HG03439 (cell line): ENCODE results near the gene EMC7.
"Not testable (repeated sequence)": the region's sequence is repeated elsewhere in the genome, so short reads cannot be mapped to it uniquely, and the experiment has no call there.

Source experiments
- ATAC-seq: cut with Tn5 transposase; IDR thresholded peaks from one replicate; pipeline ENCODE4 v1.9.1; 2021; ENCODE audit warnings: mild to moderate bottlenecking, moderate library complexity; ENCODE audit not compliant: unreplicated experiment

Gene EMC7

GRCh38 chr15:34099914-34100313 lies 1.7 kb downstream of the EMC7 start:
- no peak for ATAC-seq

DNA sequence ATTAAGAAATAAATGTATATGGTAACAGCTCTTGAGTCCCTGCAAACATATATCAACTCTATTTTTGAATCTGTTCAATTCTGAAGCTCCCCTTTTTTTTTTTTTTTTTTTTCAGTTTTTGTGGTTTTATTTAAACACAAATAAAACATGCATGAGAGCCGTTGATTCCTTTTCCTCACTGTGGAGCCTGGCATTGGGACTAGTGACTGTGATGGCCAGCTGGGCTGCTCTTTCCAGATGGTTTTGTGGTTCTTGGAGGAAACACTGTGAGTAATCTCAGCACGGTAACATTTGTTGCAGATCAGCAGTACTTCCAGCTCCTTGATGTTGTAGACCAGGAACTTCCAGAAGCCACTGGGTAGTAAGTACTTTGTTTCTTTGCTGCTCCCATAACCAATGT lies 15.9 kb downstream of the EMC7 start:
- ATAC-seq = no peak

GRCh38 chr15:34084086-34084485 lies 17.6 kb downstream of the EMC7 start:
- ATAC-seq = no peak

DNA sequence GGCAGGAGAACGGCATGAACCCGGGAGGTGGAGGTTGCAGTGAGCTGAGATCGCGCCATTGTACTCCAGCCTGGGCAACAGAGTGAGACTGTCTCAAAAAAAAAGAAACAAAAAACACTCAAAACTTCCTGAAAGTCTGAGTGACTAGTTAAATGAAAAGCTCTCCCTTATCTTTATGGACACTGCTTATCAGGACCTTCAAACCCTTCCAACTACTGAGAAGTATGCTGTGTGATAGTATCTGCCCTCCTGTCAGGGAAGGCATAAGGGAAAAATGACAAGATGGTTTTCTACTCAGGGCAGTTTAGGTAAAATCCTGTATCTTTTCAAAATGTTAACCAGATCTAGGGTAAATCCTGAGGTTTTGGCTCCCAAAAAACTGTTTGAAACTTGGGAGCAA lies 21.8 kb downstream of the EMC7 start:
- no peak for ATAC-seq

GRCh38 chr15:34078900-34079299 lies 22.8 kb downstream of the EMC7 start:
- no peak for ATAC-seq

DNA sequence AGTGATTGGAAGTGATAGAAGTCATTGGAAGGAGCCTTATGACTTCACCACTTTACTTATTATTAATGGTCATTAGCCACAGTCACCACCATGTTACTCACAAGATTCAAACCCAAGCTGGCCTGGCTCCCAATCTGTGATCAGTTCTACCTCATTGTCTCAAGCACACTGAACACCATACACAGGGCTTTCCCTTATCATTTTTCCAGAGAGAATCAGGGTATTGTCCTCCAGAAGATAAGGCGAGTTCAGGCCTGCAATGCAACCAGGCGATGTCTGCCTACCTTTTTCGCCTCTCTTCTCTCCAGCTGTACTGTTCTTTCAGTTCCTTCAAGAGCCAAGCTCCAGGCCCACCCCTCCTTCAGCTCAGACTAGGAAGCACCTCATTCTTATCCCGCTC lies 24.9 kb downstream of the EMC7 start:
- ATAC-seq = no peak

- no peak for ATAC-seq
Observed at GRCh38 chr15:34070003-34070402, 31.7 kb downstream of the EMC7 start.

DNA sequence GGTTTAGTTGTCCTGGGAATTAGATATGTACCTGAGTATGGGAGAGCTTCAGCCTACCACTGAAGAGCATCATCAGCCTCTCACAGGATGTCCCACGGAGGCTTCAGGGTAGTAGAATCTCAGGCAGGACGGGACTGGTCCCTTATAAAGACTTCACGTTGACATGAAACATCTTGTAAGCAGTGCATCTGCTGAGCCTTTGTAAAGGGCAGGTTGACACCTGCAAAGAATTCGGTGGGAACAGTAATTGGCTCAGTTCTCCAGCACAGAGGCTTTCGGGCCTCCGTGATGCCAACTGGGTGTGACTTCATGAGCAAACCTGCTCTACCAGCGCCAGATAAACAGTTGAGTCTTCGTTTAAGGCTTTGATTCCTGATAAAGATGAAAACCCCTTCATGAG lies 35.7 kb downstream of the EMC7 start:
- ATAC-seq = no peak

DNA sequence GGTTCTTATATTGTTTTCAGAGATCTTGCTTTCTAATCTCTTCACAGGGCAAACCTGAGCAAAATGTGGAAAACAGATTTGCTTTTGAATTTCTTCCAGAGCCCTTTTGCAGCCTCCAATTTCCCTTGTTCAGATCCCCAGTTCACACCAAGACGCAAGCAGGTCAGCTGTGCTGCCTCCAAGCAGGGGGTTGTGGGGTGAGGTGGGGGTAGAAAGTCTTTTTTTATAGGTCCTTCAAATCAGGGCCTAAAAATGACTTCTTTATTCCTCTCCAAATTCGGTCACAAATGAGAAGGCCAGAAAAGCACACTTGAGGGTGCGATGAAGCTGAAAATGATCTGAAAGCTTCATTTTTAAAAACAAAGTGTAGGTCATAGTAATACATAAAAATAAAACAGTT lies 36.4 kb downstream of the EMC7 start:
- ATAC-seq = no peak

GRCh38 chr15:34064438-34064837 lies 37.2 kb downstream of the EMC7 start:
- no peak for ATAC-seq

DNA sequence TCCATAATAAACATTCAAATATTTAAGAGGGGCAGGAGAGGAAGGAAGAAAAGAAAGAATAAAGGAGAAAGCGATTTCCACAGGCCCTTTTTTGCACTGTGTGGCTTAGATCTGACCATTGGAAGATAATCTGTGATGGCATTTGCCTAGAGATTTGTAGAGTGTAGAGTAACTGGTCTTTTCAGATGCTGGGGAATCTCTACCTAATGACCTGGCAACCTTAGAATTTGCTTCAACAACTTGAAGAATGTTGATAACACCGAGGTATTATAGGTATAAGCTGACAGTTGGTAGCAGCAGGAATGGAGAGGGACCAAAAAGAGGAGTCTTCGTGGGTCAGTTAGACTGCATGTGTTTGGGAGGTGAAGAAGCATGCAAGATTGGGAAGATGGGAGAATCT lies 41.7 kb downstream of the EMC7 start:
- no peak for ATAC-seq

DNA sequence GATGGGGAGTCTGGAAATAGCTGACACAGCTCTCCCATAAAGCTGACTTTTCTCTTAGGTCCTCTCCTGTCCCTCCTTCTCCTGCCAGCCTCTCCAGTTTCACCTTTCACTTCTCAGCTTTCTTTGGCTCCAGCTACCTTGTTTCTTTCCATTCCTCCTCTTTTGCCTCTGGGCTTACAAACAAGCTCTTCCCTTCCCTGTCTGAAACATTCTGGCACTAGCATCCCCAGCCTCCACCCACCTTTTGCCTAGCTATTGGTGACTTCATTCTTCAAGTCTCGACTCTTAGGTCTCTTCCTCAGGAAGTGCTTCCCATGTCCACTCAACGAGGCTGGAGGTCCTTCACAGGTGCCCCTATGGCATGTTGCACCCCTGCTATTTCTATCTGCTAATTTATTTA lies 42.2 kb downstream of the EMC7 start:
- no peak for ATAC-seq

GRCh38 chr15:34056911-34057310 lies 44.8 kb downstream of the EMC7 start:
- ATAC-seq = no peak

DNA sequence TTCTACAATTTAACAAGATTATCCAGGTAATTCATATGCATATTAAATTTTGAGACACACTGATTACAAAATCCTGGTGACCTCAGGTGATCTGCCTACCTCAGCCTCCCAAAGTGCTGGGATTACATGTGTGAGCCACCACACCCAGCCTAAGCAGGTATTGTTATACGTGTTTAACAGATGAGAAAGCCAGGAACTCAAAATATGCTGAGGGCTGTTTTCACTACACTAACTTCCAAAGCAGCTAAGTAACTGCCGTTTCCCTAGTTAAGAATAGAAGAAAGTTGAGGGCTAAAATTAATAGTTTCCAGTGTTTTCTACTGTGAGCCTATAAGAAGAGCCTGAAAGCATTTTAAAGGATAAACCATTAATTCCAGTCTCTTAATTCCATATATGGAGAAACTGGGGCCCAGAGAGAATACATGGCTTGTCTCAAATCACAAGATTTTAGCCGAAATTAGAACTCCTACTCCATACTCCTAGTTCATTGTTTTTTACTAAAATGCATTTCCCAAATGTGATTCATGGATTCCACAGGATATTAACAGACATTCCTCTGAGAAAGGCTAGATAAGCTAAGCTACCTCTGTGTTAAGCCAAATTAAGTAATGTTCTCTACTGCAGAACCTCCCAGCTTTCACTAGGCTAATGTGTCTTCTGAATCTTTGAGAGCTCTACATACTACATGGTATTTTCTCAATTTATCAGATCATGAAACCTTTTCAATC lies 45.6 kb downstream of the EMC7 start:
- ATAC-seq = no peak

DNA sequence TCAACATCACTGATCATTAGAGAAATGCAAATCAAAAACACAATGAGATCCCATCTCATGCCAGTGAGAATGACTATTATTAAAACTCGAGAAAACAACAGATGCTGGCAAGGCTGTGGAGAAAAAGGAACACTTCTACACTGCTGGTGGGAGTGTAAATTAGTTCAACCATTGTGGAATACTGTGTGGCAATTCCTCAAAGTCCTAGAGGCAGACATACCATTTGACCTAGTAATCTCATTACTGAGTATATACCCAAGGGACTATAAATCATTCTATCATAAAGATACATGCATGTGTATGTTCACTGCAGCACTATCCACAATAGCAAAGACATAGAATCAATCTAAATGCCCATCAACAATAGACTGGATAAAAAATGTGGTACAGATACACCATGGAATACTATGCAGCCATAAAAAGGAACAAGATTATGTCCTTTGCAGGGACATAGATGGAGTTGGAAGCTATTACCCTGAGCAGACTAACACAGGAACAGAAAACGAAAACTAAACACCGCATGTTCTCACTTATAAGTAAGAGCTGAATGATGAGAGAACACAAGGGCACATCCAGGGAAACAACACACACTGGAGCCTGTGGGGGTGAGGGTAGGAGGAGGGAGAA lies 47.5 kb downstream of the EMC7 start:
- ATAC-seq = no peak

DNA sequence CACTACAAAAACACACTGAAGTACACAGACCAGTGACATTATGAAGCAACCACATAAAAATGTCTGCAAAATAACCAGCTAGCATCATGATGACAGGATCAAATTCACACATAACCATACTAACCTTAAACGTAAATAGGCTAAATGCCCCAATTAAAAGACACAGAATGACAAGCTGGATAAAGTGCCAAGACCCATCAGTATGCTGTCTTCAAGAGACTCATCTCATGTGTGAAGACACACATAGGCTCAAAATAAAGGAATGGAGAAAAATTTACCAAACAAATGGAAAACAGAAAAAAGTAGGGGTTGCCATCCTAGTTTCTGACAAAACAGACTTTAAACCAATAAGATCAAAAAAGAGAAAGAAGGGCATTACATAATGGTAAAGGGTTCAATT lies 51.3 kb downstream of the EMC7 start:
- not testable (repeated sequence) for ATAC-seq

DNA sequence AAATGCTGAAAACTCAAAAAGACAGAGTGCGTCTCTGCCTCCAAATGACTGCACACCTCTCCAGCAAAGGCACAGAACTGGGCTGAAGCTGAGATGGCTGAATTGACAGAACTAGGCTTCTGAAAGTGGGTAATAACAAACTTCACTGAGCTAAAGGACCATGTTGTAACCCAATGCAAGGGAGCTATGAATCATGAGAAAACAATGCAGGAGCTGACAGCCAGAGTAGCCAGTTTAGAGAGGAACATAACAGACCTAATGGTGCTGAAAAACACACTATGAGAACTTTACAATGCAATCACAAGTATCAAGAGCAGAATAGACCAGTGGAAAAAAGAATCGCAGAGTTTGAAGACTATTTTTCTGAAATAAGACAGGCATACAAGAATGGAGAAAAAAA lies 52.5 kb downstream of the EMC7 start:
- ATAC-seq = no peak

DNA sequence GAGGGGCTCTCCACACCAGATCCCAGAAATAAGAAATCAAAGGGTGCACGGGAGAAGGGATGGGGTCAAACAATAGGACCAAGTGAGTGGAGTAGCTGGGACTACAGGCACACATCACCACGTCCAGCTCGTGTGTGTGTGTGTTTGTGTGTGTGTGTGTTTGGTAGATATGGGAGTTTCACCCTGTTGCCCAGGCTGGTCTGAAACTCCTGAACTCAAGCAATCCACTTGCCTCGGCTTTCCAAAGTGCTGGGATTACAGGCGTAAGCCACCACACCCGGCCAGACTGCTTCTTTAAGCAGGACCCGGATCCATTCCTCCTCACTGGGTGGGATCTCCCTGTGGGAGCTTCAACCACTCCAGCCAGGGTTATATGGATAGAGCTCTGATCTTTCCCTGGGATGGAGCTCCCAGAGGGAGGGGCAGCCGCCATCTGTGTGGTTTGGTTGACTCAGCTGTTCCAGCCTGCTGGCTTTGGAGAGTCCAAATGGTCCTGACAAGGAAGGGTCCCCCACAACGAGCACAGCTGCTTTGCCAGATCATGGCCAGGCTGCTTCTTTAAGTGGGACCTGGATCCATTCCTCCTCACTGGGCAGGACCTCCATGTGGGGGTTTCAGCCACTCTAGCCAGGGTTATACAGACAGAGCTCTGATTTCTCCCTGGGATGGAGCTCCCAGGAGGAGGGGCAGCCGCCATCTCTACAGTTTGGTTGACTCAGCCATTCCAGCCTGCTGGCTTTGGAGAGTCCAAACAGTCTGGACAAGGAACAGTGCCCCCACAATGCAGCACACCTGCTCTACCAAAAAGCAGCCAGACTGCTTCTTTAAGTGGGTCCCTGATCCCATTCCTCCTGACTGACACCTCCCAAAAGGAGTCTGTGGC lies 53.5 kb downstream of the EMC7 start:
- no peak for ATAC-seq

- ATAC-seq = no peak
Observed at GRCh38 chr15:34046471-34047145, 55.1 kb downstream of the EMC7 start.

DNA sequence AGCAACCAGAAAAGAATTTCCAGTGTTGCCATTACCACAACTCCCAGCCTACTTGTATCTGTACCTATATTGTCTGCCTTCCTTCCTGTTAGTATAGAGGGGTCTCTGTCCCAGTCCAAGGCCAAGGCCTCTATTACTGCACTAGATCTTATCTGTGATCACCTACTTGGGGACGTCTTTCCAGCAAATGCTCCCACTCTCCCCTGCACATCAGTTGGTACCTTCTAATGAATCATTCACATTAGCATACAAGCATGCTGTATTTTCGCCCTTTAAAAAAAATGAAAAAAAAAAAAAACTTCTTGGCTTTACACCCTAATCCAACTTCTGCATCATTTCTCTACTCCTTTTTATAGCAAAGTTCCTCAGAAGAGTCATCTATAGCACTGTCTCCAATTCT lies 57.8 kb downstream of the EMC7 start:
- ATAC-seq = no peak

DNA sequence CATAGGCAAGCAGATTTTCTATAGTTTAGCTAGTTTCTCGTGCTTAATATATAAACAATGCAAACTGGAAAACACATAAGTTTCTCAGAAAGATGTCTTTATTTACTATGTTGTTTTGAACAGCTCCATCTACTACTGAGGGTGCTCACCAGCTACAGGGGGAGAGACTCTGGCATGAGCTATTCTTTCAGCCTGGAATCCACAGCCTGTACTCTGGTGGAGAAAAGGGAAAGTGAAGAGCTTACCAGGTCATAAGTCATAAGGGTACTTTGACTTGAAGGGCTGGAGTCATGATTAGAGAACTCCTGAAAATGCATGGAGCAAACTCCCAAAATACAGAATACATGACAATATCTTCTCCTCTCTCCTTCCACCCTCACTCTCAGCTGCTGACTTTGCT lies 58.3 kb downstream of the EMC7 start:
- no peak for ATAC-seq

DNA sequence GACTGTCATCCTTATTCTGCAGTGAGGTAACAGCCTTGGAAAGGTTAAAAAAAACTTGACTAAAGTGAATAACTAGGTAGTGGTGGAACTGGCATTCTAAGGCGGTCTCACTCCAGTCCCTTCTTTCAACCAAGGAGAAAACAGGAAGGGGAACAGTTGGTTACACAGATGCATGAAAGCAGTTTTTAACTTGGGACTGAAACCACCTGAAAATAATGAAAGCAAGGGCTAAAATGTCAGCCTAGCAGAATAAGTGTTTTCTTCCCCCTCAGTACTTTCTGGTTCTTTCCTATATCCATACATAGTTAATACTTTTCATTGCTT lies 61.9 kb downstream of the EMC7 start:
- no peak for ATAC-seq
